ENCODE data around the gene SLC25A17.
"Not testable (repeated sequence)": the region's sequence is repeated elsewhere in the genome, so short reads cannot be mapped to it uniquely, and the experiment has no call there.

SLC25A17 gene

DNA sequence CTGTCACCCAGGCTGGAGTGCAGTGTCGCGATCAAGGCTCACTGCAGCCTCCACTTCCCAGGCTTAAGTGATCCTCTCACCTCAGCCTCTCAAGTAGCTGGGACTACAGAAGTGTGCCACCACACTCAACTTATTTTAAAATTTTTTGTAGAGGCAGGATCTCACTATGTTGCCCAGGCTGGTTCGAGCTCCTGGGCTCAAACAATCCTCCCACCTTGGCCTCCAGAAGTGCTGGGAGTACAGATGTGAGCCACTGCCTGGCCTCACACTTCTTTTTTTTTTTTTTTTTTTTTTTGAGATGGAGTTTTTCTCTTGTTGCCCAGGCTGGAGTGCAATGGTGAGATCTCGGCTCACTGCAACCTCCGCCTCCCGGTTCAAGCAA, 99.0 kb downstream of the SLC25A17 start:
- not testable (repeated sequence) for DNase-seq (ENCODE audit: low read depth in 2 of 2)
